Psoas muscle (tissue), 8 donors: ENCODE data around the gene NUP43. TPM values are rescaled to one million over a fixed set of nuclear protein-coding genes. Genes with fewer than 3 reads are reported as not detected.

ENCODE experiments used
- ATAC-seq, 4 donors: fragments of 200-7000 bp; cut with Tn5 transposase; one replicate each; pipeline ENCODE4 v1.9.1; 2020; ENCODE audit warnings: moderate library complexity in 3 of 4, mild to moderate bottlenecking in 2 of 4
- DNase-seq, 2 donors: peaks; one replicate each; pipeline ENCODE4 v3.0.0-alpha.2; 2020
- H3K27ac ChIP-seq: fragments of 200-600 bp; one replicate; pipeline ENCODE4 v1.8.0; 2022
- H3K27me3 ChIP-seq, 3 donors: fragments of 200-600 bp in 1 of 3; one replicate each; pipeline versions ENCODE4 v1.6.1 to v1.8.0; 2013 to 2022; ENCODE audit warnings: low read length in 2 of 3, mild to moderate bottlenecking in 2 of 3, moderate library complexity in 1 of 3; ENCODE audit not compliant: insufficient read depth in 3 of 3
- H3K36me3 ChIP-seq, 2 donors: fragments of 200-600 bp in 1 of 2; one replicate each; pipeline versions ENCODE4 v1.6.1 to v1.8.0; 2013 to 2022; ENCODE audit warnings: low read depth in 1 of 2, mild to moderate bottlenecking in 1 of 2, moderate library complexity in 1 of 2; ENCODE audit not compliant: insufficient read depth in 1 of 2
- H3K4me1 ChIP-seq: fragments of 200-600 bp; one replicate; pipeline ENCODE4 v1.8.0; 2022
- H3K4me3 ChIP-seq: fragments of 200-600 bp; one replicate; pipeline ENCODE4 v1.8.0; 2022; ENCODE audit warnings: mild to moderate bottlenecking
- H3K9me3 ChIP-seq: fragments of 200-600 bp; one replicate; pipeline ENCODE4 v1.8.0; 2022
- whole genome bisulfite sequencing, 3 donors: extraction: QIAGEN DNeasy Blood & Tissue Kit; methylation state at CpG; one replicate each; pipeline versions ENCODE4 v1.1.6 to v1.1.7; 2013; 5-methylcytosine and 5-hydroxymethylcytosine counted together
- intact Hi-C, 2 donors: fragments of 100-400 bp; cut with DNase I; formaldehyde crosslinking; loops; one replicate each; pipeline versions ENCODE4 v1.11.0 to v1.14.2; 2022
- polyA plus RNA-seq, 3 donors: library from polyadenylated mRNA; stranded (reverse); fragments of 200-250 nt; gene quantifications; one replicate each; pipeline ENCODE4 v1.2.3, GENCODE V29; 2013
- total RNA-seq, 4 donors: library from RNA; stranded (reverse); fragmentation: NEBNext Ultra II Directional in 2 of 4; extraction: Animal tissue kit (Norgen Biotek cat#: 25700) in 2 of 4; gene quantifications; one replicate each; pipeline versions ENCODE4 v1.2.1 to v1.2.4, GENCODE V29; 2021 to 2023
- TF ChIP-seq, protein P1 (sequence below): fragments of 200-600 bp; IDR thresholded peaks from one replicate; pipeline ENCODE4 v1.8.0; 2022; ENCODE audit warnings: antibody characterized with exemption
- donor health status: healthy with polysubstance abuse.
- donor health status: DM: no; HTN: no; CAD: no; lungs with moderate emphysema.
- donor health status: Bipolar disorder and iron deficiency.
- donor health status: healthy.
- donor health status: DM: yes; HTN: yes; CAD: no.
- donor health status: DM: no; HTN: no; CAD: no.
- donor health status: DM: no; HTN: no; CAD: no.
- donor health status: DM: yes; HTN: yes; CAD: no.

Gene NUP43
- total and polyA plus RNA-seq, 7 donors, result 7.3 to 26.8 (median 17.4) TPM

DNA sequence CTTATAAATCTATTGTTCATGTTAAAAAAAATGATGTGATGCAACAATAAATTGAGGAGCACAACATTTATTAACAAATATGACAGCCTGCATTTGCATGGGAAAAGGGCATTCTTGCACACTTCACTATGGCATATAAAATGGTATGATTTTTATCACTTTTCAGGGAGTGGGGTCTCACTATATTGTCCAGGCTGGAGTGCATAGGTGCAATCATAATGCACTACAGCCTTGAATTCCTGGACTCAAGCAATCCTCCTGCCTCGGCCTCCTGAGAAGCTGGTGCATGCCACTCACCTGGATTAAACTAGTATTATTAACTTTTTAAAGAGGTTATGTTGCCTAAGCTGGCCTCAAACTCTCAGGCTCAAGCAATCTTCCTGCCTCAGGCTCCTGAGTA, 11.4 kb downstream of the NUP43 start:
- H3K4me1 ChIP-seq, result no peaks in the 10 kb centered on the region
- H3K36me3 ChIP-seq, result peaks cover 16 to 98% of the 10 kb centered on the region in 2 donors
- no peaks in the 10 kb centered on the region for H3K9me3 ChIP-seq
- ATAC-seq (no peak), DNase-seq (no peak)
- 97 to 100% (median 100%) methylated on average over 1 of the region's 1 CpG for WGBS, 3 donors
- H3K4me3 ChIP-seq, result no peak overlapping the region
- intact Hi-C loops, result loop anchor here in 1 of 2 donors (10.0 kb wide), 1 partner anchor 150 kb away; no protein-coding TSS in a partner anchor
- H3K27ac ChIP-seq, result no peak overlapping the region
- TF ChIP-seq, protein P1, sequence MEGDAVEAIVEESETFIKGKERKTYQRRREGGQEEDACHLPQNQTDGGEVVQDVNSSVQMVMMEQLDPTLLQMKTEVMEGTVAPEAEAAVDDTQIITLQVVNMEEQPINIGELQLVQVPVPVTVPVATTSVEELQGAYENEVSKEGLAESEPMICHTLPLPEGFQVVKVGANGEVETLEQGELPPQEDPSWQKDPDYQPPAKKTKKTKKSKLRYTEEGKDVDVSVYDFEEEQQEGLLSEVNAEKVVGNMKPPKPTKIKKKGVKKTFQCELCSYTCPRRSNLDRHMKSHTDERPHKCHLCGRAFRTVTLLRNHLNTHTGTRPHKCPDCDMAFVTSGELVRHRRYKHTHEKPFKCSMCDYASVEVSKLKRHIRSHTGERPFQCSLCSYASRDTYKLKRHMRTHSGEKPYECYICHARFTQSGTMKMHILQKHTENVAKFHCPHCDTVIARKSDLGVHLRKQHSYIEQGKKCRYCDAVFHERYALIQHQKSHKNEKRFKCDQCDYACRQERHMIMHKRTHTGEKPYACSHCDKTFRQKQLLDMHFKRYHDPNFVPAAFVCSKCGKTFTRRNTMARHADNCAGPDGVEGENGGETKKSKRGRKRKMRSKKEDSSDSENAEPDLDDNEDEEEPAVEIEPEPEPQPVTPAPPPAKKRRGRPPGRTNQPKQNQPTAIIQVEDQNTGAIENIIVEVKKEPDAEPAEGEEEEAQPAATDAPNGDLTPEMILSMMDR, result no peak
- no peaks in the 10 kb centered on the region for H3K27me3 ChIP-seq

DNA sequence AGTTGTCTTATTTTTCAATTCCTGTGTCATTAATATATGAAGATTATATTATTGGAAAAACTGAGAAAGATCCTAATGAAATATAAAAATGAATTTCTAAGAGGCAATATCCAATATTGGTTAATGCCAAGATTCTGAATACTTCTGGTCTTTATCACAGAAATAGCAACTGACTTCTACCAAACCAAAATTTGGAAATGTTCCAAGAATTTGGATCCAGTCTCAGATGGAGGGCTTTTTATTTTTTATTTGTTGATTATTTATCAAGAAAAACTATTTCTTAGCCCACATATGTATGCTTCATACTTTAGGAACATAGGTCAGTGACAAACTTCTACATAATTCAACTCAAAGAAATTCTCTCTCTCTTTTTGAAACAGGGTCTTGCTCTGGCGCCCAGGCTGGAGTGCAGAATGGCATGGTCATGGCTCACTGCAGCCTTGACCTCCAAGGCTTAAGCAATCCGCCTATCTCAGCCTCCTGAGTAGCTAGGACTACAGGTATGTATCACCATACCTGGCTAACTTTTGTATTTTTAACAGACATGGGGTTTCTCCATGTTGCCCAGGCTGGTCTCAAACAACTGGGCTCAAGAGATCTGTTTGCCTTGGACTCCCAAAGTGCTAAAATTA, 13.1 kb downstream of the NUP43 start:
- Histone ChIP-seq H3K9me3 (no peaks in the 10 kb centered on the region), H3K4me1 (no peaks in the 10 kb centered on the region), H3K27me3 (no peaks in the 10 kb centered on the region), H3K4me3 (no peak overlapping the region), H3K27ac (no peak overlapping the region), H3K36me3 (peaks cover 19 to 98% of the 10 kb centered on the region in 2 donors)
- no peak for ATAC-seq
- DNase-seq, result no peak
- TF ChIP-seq, protein P1, result no peak
- 94 to 99% (median 97%) methylated on average over 2 of the region's 2 CpGs for WGBS, 3 donors
- intact Hi-C loops, result loop anchor here in 1 of 2 donors (10.0 kb wide), 1 partner anchor 148 kb away; no protein-coding TSS in a partner anchor

DNA sequence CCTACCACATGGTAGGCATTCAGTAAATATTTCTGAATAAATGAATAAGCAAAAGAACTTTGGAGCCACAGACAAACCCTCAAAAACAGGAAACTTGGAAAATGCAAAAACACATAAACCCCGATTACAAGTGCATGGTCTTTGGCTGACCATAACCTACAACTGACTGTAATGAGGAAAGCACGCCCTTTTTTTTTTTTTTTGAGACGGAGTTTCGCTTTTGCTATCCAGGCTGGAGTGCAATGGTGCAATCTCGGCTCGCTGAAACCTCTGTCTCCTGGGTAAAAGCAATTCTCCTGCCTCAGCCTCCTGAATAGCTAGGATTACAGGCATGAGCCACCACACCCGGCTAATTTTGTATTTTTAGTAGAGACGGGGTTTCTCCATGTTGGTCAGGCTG, 16.5 kb downstream of the NUP43 start:
- intact Hi-C loops, result loop anchor here in 1 of 2 donors (10.0 kb wide), 1 partner anchor 145 kb away; no protein-coding TSS in a partner anchor
- Histone ChIP-seq H3K4me1 (no peaks in the 10 kb centered on the region), H3K27me3 (no peaks in the 10 kb centered on the region), H3K4me3 (no peak overlapping the region), H3K27ac (no peak overlapping the region), H3K36me3 (peaks cover 7 to 97% of the 10 kb centered on the region in 2 donors), H3K9me3 (no peaks in the 10 kb centered on the region)
- WGBS, 3 donors, result 95 to 97% (median 96%) methylated on average over 7 to 8 of the region's 8 CpGs
- DNase-seq (no peak), ATAC-seq (no peak)
- TF ChIP-seq, protein P1, result no peak

DNA sequence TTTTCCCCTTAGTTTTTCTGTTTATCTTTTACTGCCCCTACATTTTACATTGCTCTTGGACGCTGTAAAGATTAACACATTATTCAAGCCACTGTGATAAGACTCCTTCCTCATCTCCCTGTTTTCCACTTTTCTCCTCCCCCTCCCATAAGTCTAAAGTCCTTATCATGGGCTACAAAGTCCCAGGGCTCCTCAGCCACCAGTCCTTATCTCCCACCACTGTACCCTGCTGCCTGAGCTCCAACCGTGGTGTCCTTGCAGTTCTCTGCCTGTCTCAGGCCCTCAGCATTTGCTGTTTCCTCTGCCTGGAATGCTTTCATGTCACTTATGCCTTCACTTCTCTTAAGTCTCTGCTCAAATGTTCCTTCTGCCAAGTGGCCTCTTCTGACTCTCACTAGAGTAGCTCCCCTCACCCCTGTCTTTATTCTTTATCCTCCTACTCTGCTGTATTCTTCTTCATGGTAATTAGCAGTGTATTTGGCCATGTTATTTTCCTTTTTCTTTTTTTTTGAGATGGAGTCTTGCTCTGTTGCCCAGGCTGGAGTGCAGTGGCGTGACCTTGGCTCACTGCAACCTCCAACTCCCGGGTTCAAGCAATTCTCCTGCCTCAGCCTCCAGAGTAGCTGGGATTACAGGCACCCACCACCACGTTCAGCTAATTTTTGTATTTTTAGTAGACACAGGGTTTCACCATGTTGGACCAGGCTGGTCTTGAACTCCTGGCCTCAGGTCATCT, 17.7 kb downstream of the NUP43 start:
- WGBS, 3 donors, result 89 to 97% (median 91%) methylated on average over 5 of the region's 5 CpGs
- DNase-seq (no peak), ATAC-seq (no peak)
- H3K27ac ChIP-seq, result no peak overlapping the region
- H3K36me3 ChIP-seq, result peaks cover 7 to 90% of the 10 kb centered on the region in 2 donors
- H3K4me1 ChIP-seq, result no peaks in the 10 kb centered on the region
- TF ChIP-seq, protein P1, result no peak
- no peaks in the 10 kb centered on the region for H3K27me3 ChIP-seq
- intact Hi-C loops, result no loop called here
- H3K4me3 ChIP-seq, result no peak overlapping the region
- H3K9me3 ChIP-seq, result no peaks in the 10 kb centered on the region
